D721Med (cell line): ENCODE results near the gene DRAM1.

Source experiments
- DNase-seq: peaks from one replicate; pipeline ENCODE4 v3.0.0; 2011; ENCODE audit warnings: low spot score; ENCODE audit not compliant: insufficient read length
- FAIRE-seq: peaks from 2 replicates; lab custom pipeline; 2011; peaks lifted over from hg19 to GRCh38; lab: Jason Lieb, UNC
- TF ChIP-seq, protein P1 (sequence below): IDR thresholded peaks from 2 replicates; pipeline ENCODE4 v1.5.1; 2012; ENCODE audit warnings: mild to moderate bottlenecking, control low read depth; ENCODE audit not compliant: insufficient read depth; ENCODE audit errors: missing control alignments

Gene DRAM1

DNA sequence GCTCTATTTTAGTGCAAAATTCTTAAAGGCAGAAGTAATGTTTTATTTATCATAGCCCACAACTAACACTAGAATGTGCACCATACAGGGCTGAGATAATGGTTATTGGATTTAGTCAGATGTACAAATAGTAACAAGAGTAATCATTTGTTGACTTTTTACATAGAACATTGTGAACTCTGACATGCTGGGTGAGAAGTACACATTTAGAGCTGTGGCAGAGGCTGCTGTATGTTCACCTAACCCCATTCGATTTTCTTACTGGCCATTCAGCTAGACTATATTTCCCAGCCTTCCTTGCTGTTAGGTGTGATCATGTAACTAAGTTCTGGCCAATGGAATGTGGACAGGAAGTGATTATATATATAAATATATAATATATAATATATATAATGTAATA, 89.1 kb downstream of the DRAM1 start:
- no peak for DNase-seq
- no peak for FAIRE-seq
- TF ChIP-seq, protein P1, sequence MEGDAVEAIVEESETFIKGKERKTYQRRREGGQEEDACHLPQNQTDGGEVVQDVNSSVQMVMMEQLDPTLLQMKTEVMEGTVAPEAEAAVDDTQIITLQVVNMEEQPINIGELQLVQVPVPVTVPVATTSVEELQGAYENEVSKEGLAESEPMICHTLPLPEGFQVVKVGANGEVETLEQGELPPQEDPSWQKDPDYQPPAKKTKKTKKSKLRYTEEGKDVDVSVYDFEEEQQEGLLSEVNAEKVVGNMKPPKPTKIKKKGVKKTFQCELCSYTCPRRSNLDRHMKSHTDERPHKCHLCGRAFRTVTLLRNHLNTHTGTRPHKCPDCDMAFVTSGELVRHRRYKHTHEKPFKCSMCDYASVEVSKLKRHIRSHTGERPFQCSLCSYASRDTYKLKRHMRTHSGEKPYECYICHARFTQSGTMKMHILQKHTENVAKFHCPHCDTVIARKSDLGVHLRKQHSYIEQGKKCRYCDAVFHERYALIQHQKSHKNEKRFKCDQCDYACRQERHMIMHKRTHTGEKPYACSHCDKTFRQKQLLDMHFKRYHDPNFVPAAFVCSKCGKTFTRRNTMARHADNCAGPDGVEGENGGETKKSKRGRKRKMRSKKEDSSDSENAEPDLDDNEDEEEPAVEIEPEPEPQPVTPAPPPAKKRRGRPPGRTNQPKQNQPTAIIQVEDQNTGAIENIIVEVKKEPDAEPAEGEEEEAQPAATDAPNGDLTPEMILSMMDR: no peak

DNA sequence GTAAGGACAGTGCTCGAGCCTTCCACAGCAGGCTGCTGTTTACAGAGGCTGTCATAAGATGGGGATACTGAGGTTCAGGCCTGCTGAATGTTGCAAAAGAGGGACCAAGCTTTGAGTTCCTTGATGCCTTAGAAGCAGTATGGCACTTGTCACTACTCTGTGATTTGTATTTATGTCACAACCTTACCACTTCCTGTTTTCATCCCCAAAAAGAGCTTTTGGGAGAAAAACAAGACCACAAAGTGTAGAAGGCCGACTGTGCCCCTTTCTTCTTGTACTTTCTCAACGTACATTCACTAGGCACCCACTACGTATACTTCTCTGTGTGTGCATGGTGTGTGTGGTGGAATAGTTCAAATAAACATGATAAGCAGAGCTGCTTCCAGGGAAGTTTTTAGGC, 90.1 kb downstream of the DRAM1 start:
- TF ChIP-seq, protein P1: no peak
- DNase-seq (no peak), FAIRE-seq (no peak)

DNA sequence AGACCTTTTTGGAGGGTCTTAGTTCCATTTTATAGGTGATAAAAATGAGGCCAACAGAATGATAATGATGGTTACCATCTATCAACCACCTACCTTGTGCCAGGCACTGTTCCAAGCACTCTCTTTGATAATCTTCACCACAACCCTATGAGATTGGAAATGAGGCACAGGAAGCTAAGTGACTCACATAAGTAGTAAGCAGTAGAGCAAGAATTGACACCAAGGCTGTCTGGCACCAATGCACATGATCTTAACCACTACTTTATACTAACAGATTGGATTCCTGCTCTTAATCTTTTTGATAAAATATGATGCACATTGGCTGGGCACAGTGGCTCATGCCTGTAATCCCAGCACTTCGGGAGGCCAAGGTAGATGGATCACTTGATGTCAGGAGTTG, 91.4 kb downstream of the DRAM1 start:
- FAIRE-seq (no peak), DNase-seq (no peak)
- TF ChIP-seq, protein P1: no peak
